ENCODE measurements around the gene INPP4A.

GRCh38 chr2:98592565-98592964, 147.9 kb downstream of the INPP4A start:
- no peak for TF ChIP-seq POLR2AphosphoS5 (IDR thresholded peaks at IDR 0.05)
- no peak for TF ChIP-seq CTCF (IDR thresholded peaks at IDR 0.05; ENCODE audit: poor library complexity, severe bottlenecking)
- TF ChIP-seq RAD21 (conservative IDR thresholded peaks at IDR 0.05): no peak
- TF ChIP-seq EZH2 (IDR thresholded peaks at IDR 0.05; ENCODE audit: borderline replicate concordance, insufficient read depth, low read length, poor library complexity, severe bottlenecking): no peak
